ENCODE data around the gene MAL.

Gene MAL

GRCh38 chr2:95018301-95018700 is 7.2 kb upstream of the MAL start:
- DNase-seq: no peak

- DNase-seq: no peak
These were observed 6.5 kb upstream of the MAL start for GRCh38 chr2:95018861-95019550.

GRCh38 chr2:95019572-95019971 is 5.9 kb upstream of the MAL start:
- no peak for DNase-seq

GRCh38 chr2:95020275-95021022 is 5.1 kb upstream of the MAL start:
- no peak for DNase-seq

GRCh38 chr2:95021023-95021416 is 4.5 kb upstream of the MAL start:
- no peak for DNase-seq

GRCh38 chr2:95021847-95022246 is 3.7 kb upstream of the MAL start:
- no peak for DNase-seq

GRCh38 chr2:95022309-95023221 is 2.9 kb upstream of the MAL start:
- peak; percentile 88 for DNase-seq

- DNase-seq: peak; percentile 57
These were observed 2.3 kb upstream of the MAL start for GRCh38 chr2:95023222-95023597.

- no peak for DNase-seq
These were observed 1.1 kb upstream of the MAL start for GRCh38 chr2:95024371-95024770.

GRCh38 chr2:95024960-95025405 is 525 bp upstream of the MAL start:
- DNase-seq: no peak

- DNase-seq: peak; percentile 37
These were observed 1.2 kb downstream of the MAL start for GRCh38 chr2:95026471-95027368.

GRCh38 chr2:95027369-95027720 is 1.8 kb downstream of the MAL start:
- DNase-seq: no peak

GRCh38 chr2:95029898-95030341 is 4.4 kb downstream of the MAL start:
- DNase-seq: no peak

GRCh38 chr2:95030496-95030895 is 5.0 kb downstream of the MAL start:
- DNase-seq: no peak

- DNase-seq: no peak
These were observed 5.7 kb downstream of the MAL start for GRCh38 chr2:95031076-95031725.

- no peak for DNase-seq
These were observed 6.2 kb downstream of the MAL start for GRCh38 chr2:95031726-95032116.

GRCh38 chr2:95032341-95032740 is 6.8 kb downstream of the MAL start:
- DNase-seq: no peak

- DNase-seq: no peak
These were observed 7.5 kb downstream of the MAL start for GRCh38 chr2:95032868-95033603.

- no peak for DNase-seq
These were observed 8.7 kb downstream of the MAL start for GRCh38 chr2:95034221-95034620.

- no peak for DNase-seq
These were observed 9.3 kb downstream of the MAL start for GRCh38 chr2:95034818-95035217.
